HTR-8/SVneo (cell line): ENCODE results near the gene FGD5.
"Not testable (repeated sequence)": the region's sequence is repeated elsewhere in the genome, so short reads cannot be mapped to it uniquely, and the experiment has no call there.

ENCODE experiments used
- DNase-seq: peaks from one replicate; pipeline ENCODE4 v3.0.0; 2011; ENCODE audit warnings: low spot score, mixed read lengths; ENCODE audit not compliant: insufficient read length
- FAIRE-seq: peaks from 2 replicates; lab custom pipeline; 2011; peaks lifted over from hg19 to GRCh38; lab: Jason Lieb, UNC

The FGD5 gene

GRCh38 chr3:14897266-14897665 lies 78.5 kb downstream of the FGD5 start:
- FAIRE-seq (no peak), DNase-seq (no peak)

GRCh38 chr3:14898929-14899328 lies 80.2 kb downstream of the FGD5 start:
- FAIRE-seq (no peak), DNase-seq (no peak)

GRCh38 chr3:14899993-14900618 lies 81.3 kb downstream of the FGD5 start:
- FAIRE-seq (no peak), DNase-seq (no peak)

- FAIRE-seq (peak; percentile 26), DNase-seq (no peak)
Observed at GRCh38 chr3:14900881-14901873, 82.4 kb downstream of the FGD5 start.

GRCh38 chr3:14902719-14903118 lies 84.0 kb downstream of the FGD5 start:
- DNase-seq (no peak), FAIRE-seq (no peak)

GRCh38 chr3:14903501-14903900 lies 84.7 kb downstream of the FGD5 start:
- not testable (repeated sequence) for DNase-seq, FAIRE-seq

- no peak for DNase-seq
- FAIRE-seq, result no peak
Observed at GRCh38 chr3:14905055-14905657, 86.4 kb downstream of the FGD5 start.

- FAIRE-seq (no peak), DNase-seq (no peak)
Observed at GRCh38 chr3:14906355-14906971, 87.7 kb downstream of the FGD5 start.

GRCh38 chr3:14907043-14907966 lies 88.5 kb downstream of the FGD5 start:
- no peak for FAIRE-seq
- no peak for DNase-seq

- FAIRE-seq (no peak), DNase-seq (no peak)
Observed at GRCh38 chr3:14909250-14909649, 90.5 kb downstream of the FGD5 start.

- no peak for FAIRE-seq
Observed at GRCh38 chr3:14911651-14912050, 92.9 kb downstream of the FGD5 start.

GRCh38 chr3:14913071-14913925 lies 94.5 kb downstream of the FGD5 start:
- DNase-seq (no peak), FAIRE-seq (no peak)

More at GRCh38 chr3:14911651-14912050, 92.9 kb downstream of the FGD5 start:
- DNase-seq, result no peak

GRCh38 chr3:14913926-14914778 lies 95.4 kb downstream of the FGD5 start:
- DNase-seq, result no peak
- no peak for FAIRE-seq

GRCh38 chr3:14914779-14915117 lies 96.0 kb downstream of the FGD5 start:
- FAIRE-seq, result no peak
- DNase-seq, result no peak

- DNase-seq (no peak), FAIRE-seq (peak; percentile 72)
Observed at GRCh38 chr3:14915636-14916222, 97.0 kb downstream of the FGD5 start.

GRCh38 chr3:14918356-14918860 lies 99.6 kb downstream of the FGD5 start:
- FAIRE-seq (no peak), DNase-seq (no peak)

- DNase-seq (no peak), FAIRE-seq (no peak)
Observed at GRCh38 chr3:14920536-14920935, 101.8 kb downstream of the FGD5 start.
